DOHH2 (cell line): ENCODE data around the gene SLC22A15.

Experiments
- EZH2phosphoT487 ChIP-seq: fragments of 200-600 bp; sonication (generic); IDR thresholded peaks from 2 replicates; pipeline ENCODE4 v1.6.1; 2017; ENCODE audit warnings: borderline replicate concordance, mild to moderate bottlenecking, antibody characterized with exemption, low read length, moderate library complexity, mixed read lengths
- TF ChIP-seq, protein P1 (sequence below): fragments of 200-600 bp; sonication (generic); IDR thresholded peaks from one replicate; pipeline ENCODE4 v1.5.1; 2014; ENCODE audit warnings: antibody characterized with exemption, mild to moderate bottlenecking, low read depth, low read length; ENCODE audit not compliant: poor library complexity, severe bottlenecking

DNA sequence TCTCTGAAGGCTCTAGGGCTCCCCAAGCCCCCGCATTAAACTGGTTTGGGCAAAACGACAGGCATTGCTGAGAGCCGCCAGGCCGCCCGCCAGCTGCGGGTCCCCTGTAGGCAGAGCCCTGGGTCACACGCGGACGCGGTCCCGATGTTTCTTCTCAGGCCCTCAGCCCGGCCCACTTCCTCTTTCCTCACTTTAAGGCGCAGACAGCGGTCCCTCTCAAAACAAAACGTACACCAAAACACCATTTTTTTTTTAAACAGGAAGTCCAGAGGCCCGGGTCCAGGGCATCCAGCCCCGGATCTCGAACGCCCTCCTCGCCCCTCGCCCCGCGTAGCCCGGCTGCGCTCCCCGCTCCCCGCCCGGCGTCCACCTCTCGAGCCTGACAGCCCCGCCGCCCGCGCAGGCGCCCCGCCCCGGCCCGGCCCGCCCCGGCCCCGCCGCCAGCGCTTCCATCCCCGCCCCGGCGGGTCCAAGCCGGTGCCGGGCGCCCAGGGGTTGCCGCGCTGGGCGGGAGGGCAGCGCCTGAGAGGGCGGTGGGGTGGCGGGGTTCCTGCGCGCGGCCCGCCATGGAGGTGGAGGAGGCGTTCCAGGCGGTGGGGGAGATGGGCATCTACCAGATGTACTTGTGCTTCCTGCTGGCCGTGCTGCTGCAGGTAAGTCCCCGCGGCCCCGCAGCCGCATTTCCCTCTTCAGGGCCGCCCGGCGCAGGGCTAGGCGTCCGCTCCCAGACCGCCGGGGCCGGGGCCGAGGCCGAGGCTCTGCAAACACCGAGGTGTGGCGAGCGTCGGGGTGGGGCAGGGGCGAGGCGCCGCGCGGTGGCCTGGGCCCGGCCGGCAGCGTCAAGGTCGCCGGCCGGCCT is at the start of gene SLC22A15:
- TF ChIP-seq, protein P1, sequence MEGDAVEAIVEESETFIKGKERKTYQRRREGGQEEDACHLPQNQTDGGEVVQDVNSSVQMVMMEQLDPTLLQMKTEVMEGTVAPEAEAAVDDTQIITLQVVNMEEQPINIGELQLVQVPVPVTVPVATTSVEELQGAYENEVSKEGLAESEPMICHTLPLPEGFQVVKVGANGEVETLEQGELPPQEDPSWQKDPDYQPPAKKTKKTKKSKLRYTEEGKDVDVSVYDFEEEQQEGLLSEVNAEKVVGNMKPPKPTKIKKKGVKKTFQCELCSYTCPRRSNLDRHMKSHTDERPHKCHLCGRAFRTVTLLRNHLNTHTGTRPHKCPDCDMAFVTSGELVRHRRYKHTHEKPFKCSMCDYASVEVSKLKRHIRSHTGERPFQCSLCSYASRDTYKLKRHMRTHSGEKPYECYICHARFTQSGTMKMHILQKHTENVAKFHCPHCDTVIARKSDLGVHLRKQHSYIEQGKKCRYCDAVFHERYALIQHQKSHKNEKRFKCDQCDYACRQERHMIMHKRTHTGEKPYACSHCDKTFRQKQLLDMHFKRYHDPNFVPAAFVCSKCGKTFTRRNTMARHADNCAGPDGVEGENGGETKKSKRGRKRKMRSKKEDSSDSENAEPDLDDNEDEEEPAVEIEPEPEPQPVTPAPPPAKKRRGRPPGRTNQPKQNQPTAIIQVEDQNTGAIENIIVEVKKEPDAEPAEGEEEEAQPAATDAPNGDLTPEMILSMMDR = no peak
- peak; percentile 49; the same call in 1 of the 2 replicates for TF ChIP-seq EZH2phosphoT487
